ENCODE results near the gene STX2. TPM values are rescaled to one million over a fixed set of nuclear protein-coding genes. Genes with fewer than 3 reads are reported as not detected.
"Not testable (repeated sequence)": the region's sequence is repeated elsewhere in the genome, so short reads cannot be mapped to it uniquely, and the experiment has no call there.

Gene STX2
- polyA plus RNA-seq, 4 donors: 22.4 to 36.0 (median 28.5) TPM

GRCh38 chr12:130870442-130871285 is 31.6 kb upstream of the STX2 start:
- DNase-seq (ENCODE audit: low read depth in 4 of 4, low spot score in 2 of 4): no peak

GRCh38 chr12:130868412-130868811 is 29.4 kb upstream of the STX2 start:
- DNase-seq (ENCODE audit: low read depth in 4 of 4, low spot score in 2 of 4): no peak

GRCh38 chr12:130863298-130863697 is 24.2 kb upstream of the STX2 start:
- DNase-seq (ENCODE audit: low read depth in 4 of 4, low spot score in 2 of 4): no peak

GRCh38 chr12:130862771-130863170 is 23.7 kb upstream of the STX2 start:
- DNase-seq (ENCODE audit: low read depth in 4 of 4, low spot score in 2 of 4): not testable (repeated sequence)

- no peak for DNase-seq (ENCODE audit: low read depth in 4 of 4, low spot score in 2 of 4)
Observed at GRCh38 chr12:130862161-130862560, 23.1 kb upstream of the STX2 start.

GRCh38 chr12:130860311-130860710 is 21.3 kb upstream of the STX2 start:
- no peak for DNase-seq (ENCODE audit: low read depth in 4 of 4, low spot score in 2 of 4)

GRCh38 chr12:130859161-130859560 is 20.1 kb upstream of the STX2 start:
- DNase-seq (ENCODE audit: low read depth in 4 of 4, low spot score in 2 of 4): no peak

- no peak for DNase-seq (ENCODE audit: low read depth in 4 of 4, low spot score in 2 of 4)
Observed at GRCh38 chr12:130858084-130858483, 19.0 kb upstream of the STX2 start.

- no peak for DNase-seq (ENCODE audit: low read depth in 4 of 4, low spot score in 2 of 4)
Observed at GRCh38 chr12:130856088-130856487, 17.0 kb upstream of the STX2 start.

- no peak for DNase-seq (ENCODE audit: low read depth in 4 of 4, low spot score in 2 of 4)
Observed at GRCh38 chr12:130850418-130851021, 11.5 kb upstream of the STX2 start.

GRCh38 chr12:130849561-130850417 is 10.7 kb upstream of the STX2 start:
- no peak for DNase-seq (ENCODE audit: low read depth in 4 of 4, low spot score in 2 of 4)

GRCh38 chr12:130848785-130849305 is 9.8 kb upstream of the STX2 start:
- DNase-seq (ENCODE audit: low read depth in 4 of 4, low spot score in 2 of 4): not testable (repeated sequence)

- not testable (repeated sequence) for DNase-seq (ENCODE audit: low read depth in 4 of 4, low spot score in 2 of 4)
Observed at GRCh38 chr12:130848105-130848504, 9.1 kb upstream of the STX2 start.

- no peak for DNase-seq (ENCODE audit: low read depth in 4 of 4, low spot score in 2 of 4)
Observed at GRCh38 chr12:130847112-130847511, 8.1 kb upstream of the STX2 start.

- DNase-seq (ENCODE audit: low read depth in 4 of 4, low spot score in 2 of 4): no peak
Observed at GRCh38 chr12:130846369-130846768, 7.3 kb upstream of the STX2 start.

GRCh38 chr12:130839770-130840404 is 837 bp upstream of the STX2 start:
- DNase-seq (ENCODE audit: low read depth in 4 of 4, low spot score in 2 of 4): peak in 1 of 4 donors; percentile 50

GRCh38 chr12:130838284-130838950 is 633 bp downstream of the STX2 start:
- no peak for DNase-seq (ENCODE audit: low read depth in 4 of 4, low spot score in 2 of 4)

GRCh38 chr12:130835436-130835835 is 3.6 kb downstream of the STX2 start:
- no peak for DNase-seq (ENCODE audit: low read depth in 4 of 4, low spot score in 2 of 4)

- no peak for DNase-seq (ENCODE audit: low read depth in 4 of 4, low spot score in 2 of 4)
Observed at GRCh38 chr12:130835011-130835410, 4.0 kb downstream of the STX2 start.
